GM13977 (cell line): ENCODE measurements around the gene PAX7.

Experiments used
- DNase-seq: peaks from one replicate; pipeline ENCODE4 v3.0.0; 2012; ENCODE audit warnings: low spot score
- in situ Hi-C: fragments of 300-500 bp; cut with MboI; formaldehyde crosslinking; loops from one replicate; pipeline ENCODE4 v1.12.0; 2022; ENCODE audit warnings: low sequenced_read_pairs, low pct_unique_long_range_greater_than_20kb, mixed read lengths, inconsistent platforms; ENCODE audit not compliant: unreplicated experiment
- TF ChIP-seq, protein P1 (sequence below): IDR thresholded peaks from 2 replicates; pipeline ENCODE4 v1.5.1; 2012; ENCODE audit warnings: mild to moderate bottlenecking, control low read depth; ENCODE audit not compliant: insufficient read depth; ENCODE audit errors: extremely low read depth, missing control alignments

The PAX7 gene

GRCh38 chr1:18796950-18797349 is 166.3 kb downstream of the PAX7 start:
- no peak for DNase-seq
- TF ChIP-seq, protein P1, sequence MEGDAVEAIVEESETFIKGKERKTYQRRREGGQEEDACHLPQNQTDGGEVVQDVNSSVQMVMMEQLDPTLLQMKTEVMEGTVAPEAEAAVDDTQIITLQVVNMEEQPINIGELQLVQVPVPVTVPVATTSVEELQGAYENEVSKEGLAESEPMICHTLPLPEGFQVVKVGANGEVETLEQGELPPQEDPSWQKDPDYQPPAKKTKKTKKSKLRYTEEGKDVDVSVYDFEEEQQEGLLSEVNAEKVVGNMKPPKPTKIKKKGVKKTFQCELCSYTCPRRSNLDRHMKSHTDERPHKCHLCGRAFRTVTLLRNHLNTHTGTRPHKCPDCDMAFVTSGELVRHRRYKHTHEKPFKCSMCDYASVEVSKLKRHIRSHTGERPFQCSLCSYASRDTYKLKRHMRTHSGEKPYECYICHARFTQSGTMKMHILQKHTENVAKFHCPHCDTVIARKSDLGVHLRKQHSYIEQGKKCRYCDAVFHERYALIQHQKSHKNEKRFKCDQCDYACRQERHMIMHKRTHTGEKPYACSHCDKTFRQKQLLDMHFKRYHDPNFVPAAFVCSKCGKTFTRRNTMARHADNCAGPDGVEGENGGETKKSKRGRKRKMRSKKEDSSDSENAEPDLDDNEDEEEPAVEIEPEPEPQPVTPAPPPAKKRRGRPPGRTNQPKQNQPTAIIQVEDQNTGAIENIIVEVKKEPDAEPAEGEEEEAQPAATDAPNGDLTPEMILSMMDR, result no peak
- in situ Hi-C loops, result no loop called here
